ENCODE data around the gene NPDC1. TPM values are rescaled to one million over a fixed set of nuclear protein-coding genes. Genes with fewer than 3 reads are reported as not detected.
"Not testable (repeated sequence)": the region's sequence is repeated elsewhere in the genome, so short reads cannot be mapped to it uniquely, and the experiment has no call there.

The NPDC1 gene
- total RNA-seq, 8 experiments from 2014 or later: 19.0 to 61.7 (median 30.5) TPM

- no peak overlapping the region for H3K4me3 ChIP-seq
- H3K4me1 ChIP-seq (replicated peaks in 1 of 2): no peaks in the 10 kb centered on the region
- peak in 1 of 8 experiments; percentile 4 for ATAC-seq (replicated peaks in 6 of 8)
- WGBS, 10 experiments: 79 to 100% (median 90%) methylated on average over 1 to 7 of the region's 24 CpGs; no CpG with 5 or more reads in 5 of the 10 experiments
- in situ Hi-C loops (cut with MboI; ENCODE audit: low pct_unique_long_range_greater_than_20kb in 2 of 9, low sequenced_read_pairs in 9 of 9, unreplicated experiment in 9 of 9): no loop called here
- H3K27ac ChIP-seq: no peak overlapping the region
Measured at GRCh38 chr9:137006116-137007003, 39.6 kb downstream of the NPDC1 start.

- ATAC-seq (replicated peaks in 6 of 8); H3K27ac ChIP-seq; H3K4me1 ChIP-seq (replicated peaks in 1 of 2); H3K4me3 ChIP-seq; in situ Hi-C loops (cut with MboI; ENCODE audit: low pct_unique_long_range_greater_than_20kb in 2 of 9, low sequenced_read_pairs in 9 of 9, unreplicated experiment in 9 of 9): not testable (repeated sequence)
- 17% methylated on average over 6 of the region's 17 CpGs; no CpG with 5 or more reads in 9 of the 10 experiments for WGBS, 10 experiments
Measured at GRCh38 chr9:137004285-137004684, 41.7 kb downstream of the NPDC1 start.

DNA sequence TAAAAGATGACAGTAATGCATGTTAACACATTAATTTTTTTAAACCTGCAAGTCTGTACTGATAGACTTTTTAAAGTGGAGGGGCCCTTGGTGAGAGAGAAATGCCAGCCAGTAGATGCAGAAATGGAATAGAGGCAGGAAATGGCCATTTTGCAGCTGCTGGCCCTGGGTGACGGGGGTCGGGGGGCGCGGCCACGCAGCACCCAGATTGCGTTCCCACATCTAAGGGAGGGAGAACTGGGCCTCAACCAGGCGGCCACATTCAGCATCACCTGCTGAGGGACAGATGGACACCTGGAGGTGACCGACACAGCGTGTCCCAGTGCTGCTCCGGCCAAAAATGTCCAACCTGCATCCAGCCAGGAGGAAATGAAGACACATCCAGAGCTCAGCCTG, 43.3 kb downstream of the NPDC1 start:
- Histone ChIP-seq H3K4me3 (no peak overlapping the region), H3K27ac (no peak overlapping the region), H3K4me1 (replicated peaks in 1 of 2) (no peaks in the 10 kb centered on the region)
- ATAC-seq (replicated peaks in 6 of 8): no peak
- 66 to 90% (median 84%) methylated on average over 2 to 9 of the region's 10 CpGs; no CpG with 5 or more reads in 6 of the 10 experiments for WGBS, 10 experiments
- in situ Hi-C loops (cut with MboI; ENCODE audit: low pct_unique_long_range_greater_than_20kb in 2 of 9, low sequenced_read_pairs in 9 of 9, unreplicated experiment in 9 of 9): no loop called here

GRCh38 chr9:137001857-137002645, 43.9 kb downstream of the NPDC1 start:
- no peak for ATAC-seq (replicated peaks in 6 of 8)
- in situ Hi-C loops (cut with MboI; ENCODE audit: low pct_unique_long_range_greater_than_20kb in 2 of 9, low sequenced_read_pairs in 9 of 9, unreplicated experiment in 9 of 9): no loop called here
- WGBS, 10 experiments: 53 to 88% (median 80%) methylated on average over 1 to 10 of the region's 20 CpGs; no CpG with 5 or more reads in 3 of the 10 experiments
- Histone ChIP-seq H3K4me3 (no peak overlapping the region), H3K4me1 (replicated peaks in 1 of 2) (no peaks in the 10 kb centered on the region), H3K27ac (no peak overlapping the region)

- Histone ChIP-seq H3K27ac (no peak overlapping the region), H3K4me1 (replicated peaks in 1 of 2) (peaks cover 0 to 9% of the 10 kb centered on the region in 2 donors), H3K4me3 (no peak overlapping the region)
- ATAC-seq (replicated peaks in 6 of 8): no peak
- WGBS, 10 experiments: 20 to 100% (median 77%) methylated on average over 1 to 4 of the region's 10 CpGs; no CpG with 5 or more reads in 4 of the 10 experiments
- in situ Hi-C loops (cut with MboI; ENCODE audit: low pct_unique_long_range_greater_than_20kb in 2 of 9, low sequenced_read_pairs in 9 of 9, unreplicated experiment in 9 of 9): no loop called here
Measured at GRCh38 chr9:137000177-137000930, 45.6 kb downstream of the NPDC1 start.

DNA sequence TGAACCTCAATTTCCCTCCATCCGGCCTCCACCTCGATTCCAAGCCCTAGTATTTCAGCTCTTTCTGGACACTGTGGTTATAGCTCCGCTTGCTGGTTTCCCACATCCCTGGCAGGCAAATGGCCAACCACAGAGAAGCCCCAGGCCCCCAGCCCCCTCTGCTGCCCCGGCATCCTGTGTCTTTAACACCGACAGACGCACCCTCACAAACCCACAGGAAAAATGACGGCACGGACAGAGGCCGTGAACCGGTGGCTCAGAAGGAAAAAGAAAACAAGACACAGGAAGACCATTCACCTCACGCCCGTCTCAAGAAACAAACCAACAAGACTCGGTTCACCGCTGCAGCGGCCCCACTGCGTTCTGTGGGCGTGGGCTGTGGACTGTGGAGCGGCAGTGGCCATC, 48.1 kb downstream of the NPDC1 start:
- in situ Hi-C loops (cut with MboI; ENCODE audit: low pct_unique_long_range_greater_than_20kb in 2 of 9, low sequenced_read_pairs in 9 of 9, unreplicated experiment in 9 of 9): no loop called here

DNA sequence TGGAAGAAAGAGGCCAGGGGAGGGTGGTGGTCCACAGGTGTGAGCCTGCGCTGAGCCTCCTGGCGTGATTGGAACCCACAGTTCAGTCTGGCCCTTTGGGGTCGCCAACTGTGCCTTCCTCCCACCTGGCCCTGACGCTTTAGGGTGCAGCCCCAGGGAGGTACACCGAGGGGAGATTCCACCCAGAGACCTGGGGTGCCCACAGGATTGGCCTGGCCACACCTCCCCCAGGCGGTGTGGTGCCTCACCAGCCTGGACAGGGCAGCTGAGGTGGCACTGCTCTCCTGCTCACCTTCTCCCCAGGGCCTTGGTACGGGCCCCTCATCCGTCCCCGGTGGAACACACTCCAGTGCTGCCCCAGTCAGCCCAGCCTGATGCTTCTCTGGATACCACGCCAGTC, 48.6 kb downstream of the NPDC1 start:
- Histone ChIP-seq H3K4me1 (replicated peaks in 1 of 2) (peaks cover 5 to 12% of the 10 kb centered on the region in 2 donors), H3K27ac (no peak overlapping the region), H3K4me3 (no peak overlapping the region)
- WGBS, 10 experiments: 70 to 95% (median 80%) methylated on average over 1 to 5 of the region's 10 CpGs; no CpG with 5 or more reads in 5 of the 10 experiments
- in situ Hi-C loops (cut with MboI; ENCODE audit: low pct_unique_long_range_greater_than_20kb in 2 of 9, low sequenced_read_pairs in 9 of 9, unreplicated experiment in 9 of 9): no loop called here
- ATAC-seq (replicated peaks in 6 of 8): no peak

More for the DNA sequence above, 48.1 kb downstream of the NPDC1 start:
- Histone ChIP-seq H3K4me3 (no peak overlapping the region), H3K4me1 (replicated peaks in 1 of 2) (peaks cover 5 to 12% of the 10 kb centered on the region in 2 donors), H3K27ac (no peak overlapping the region)
- ATAC-seq (replicated peaks in 6 of 8): no peak
- 59 to 100% (median 89%) methylated on average over 1 to 5 of the region's 18 CpGs; no CpG with 5 or more reads in 5 of the 10 experiments for WGBS, 10 experiments

- in situ Hi-C loops (cut with MboI; ENCODE audit: low pct_unique_long_range_greater_than_20kb in 2 of 9, low sequenced_read_pairs in 9 of 9, unreplicated experiment in 9 of 9): no loop called here
Measured at GRCh38 chr9:136996361-136997292, 49.4 kb downstream of the NPDC1 start, which contains the start of gene CLIC3. CLIC3 (minus strand) TSS chr9:136996568; CDS start chr9:136996543, 25 bp downstream.

DNA sequence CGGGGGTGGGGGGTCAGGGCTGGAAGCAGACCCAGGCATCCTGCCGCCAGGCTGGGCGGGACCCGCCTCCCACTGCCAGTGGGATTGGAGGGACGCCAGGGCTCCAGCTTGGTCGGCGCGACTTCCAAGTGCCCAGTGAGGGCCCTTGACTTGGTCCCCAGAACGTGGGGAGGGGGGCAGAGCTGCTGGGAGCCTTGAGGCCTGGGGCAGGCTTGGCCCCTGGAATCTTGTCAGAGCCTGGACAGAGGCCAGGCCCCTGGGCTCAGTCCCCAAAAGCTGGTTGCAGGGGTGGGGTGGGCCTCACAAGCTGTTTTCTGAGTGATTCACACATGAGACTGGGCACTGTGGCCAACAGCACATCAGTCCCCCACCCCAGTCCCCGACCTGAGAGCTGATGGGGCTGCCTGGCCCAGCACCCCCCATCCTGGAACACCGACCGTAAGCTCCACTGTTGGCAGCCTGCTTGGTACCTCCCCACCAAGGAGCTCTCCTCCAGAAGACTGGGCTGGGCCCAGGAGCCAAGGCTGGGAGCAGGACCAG, 50.1 kb downstream of the NPDC1 start:
- H3K4me3 ChIP-seq: no peak overlapping the region
- in situ Hi-C loops (cut with MboI; ENCODE audit: low pct_unique_long_range_greater_than_20kb in 2 of 9, low sequenced_read_pairs in 9 of 9, unreplicated experiment in 9 of 9): no loop called here
- H3K4me1 ChIP-seq (replicated peaks in 1 of 2): peaks cover 5 to 12% of the 10 kb centered on the region in 2 donors
- peak in 2 of 8 experiments; percentile 3 to 5 for ATAC-seq (replicated peaks in 6 of 8)
- H3K27ac ChIP-seq: no peak overlapping the region
- no CpG with 5 or more reads among the region's 12 CpGs for WGBS, 10 experiments

More at GRCh38 chr9:136996361-136997292, 49.4 kb downstream of the NPDC1 start, which contains the start of gene CLIC3:
- H3K4me3 ChIP-seq: no peak within 1 kb of the TSS
- peaks cover 5 to 12% of the 10 kb centered on the region in 2 donors for H3K4me1 ChIP-seq (replicated peaks in 1 of 2)
- 100% methylated on average over 1 of the region's 35 CpGs; no CpG with 5 or more reads in 9 of the 10 experiments for WGBS, 10 experiments
- ATAC-seq (replicated peaks in 6 of 8): peak in 3 of 8 experiments; percentile 7 to 20 (median 12)
- H3K27ac ChIP-seq: no peak within 1 kb of the TSS

DNA sequence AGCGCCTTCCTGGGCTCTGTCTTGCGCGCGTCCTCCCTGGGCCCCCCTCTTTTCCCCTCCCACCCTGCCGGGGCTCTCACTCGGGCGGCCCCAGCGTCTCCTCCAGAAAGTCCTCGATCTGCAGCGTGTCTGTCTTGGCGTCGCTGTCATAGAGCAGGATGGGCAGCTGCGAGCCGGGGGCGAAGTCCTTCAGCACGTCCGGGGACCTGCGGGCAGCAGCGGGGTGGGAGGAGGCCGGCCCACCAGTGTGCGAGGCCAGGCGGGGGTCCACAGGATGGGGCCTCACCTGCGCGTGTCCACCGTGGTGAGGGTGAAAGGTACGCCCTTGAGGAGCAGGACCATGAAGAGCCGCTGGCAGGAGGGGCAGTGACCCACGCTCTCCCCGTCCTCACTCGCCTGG, 50.6 kb downstream of the NPDC1 start:
- Histone ChIP-seq H3K27ac (no peak overlapping the region), H3K4me3 (no peak overlapping the region), H3K4me1 (replicated peaks in 1 of 2) (peaks cover 5 to 12% of the 10 kb centered on the region in 2 donors)
- in situ Hi-C loops (cut with MboI; ENCODE audit: low pct_unique_long_range_greater_than_20kb in 2 of 9, low sequenced_read_pairs in 9 of 9, unreplicated experiment in 9 of 9): no loop called here
- WGBS, 10 experiments: no CpG with 5 or more reads among the region's 30 CpGs
- no peak for ATAC-seq (replicated peaks in 6 of 8)

GRCh38 chr9:136994888-136995230, 51.1 kb downstream of the NPDC1 start:
- no peak for ATAC-seq (replicated peaks in 6 of 8)
- no peak overlapping the region for H3K4me3 ChIP-seq
- no peak overlapping the region for H3K27ac ChIP-seq
- WGBS, 10 experiments: no CpG with 5 or more reads among the region's 40 CpGs
- in situ Hi-C loops (cut with MboI; ENCODE audit: low pct_unique_long_range_greater_than_20kb in 2 of 9, low sequenced_read_pairs in 9 of 9, unreplicated experiment in 9 of 9): no loop called here
- H3K4me1 ChIP-seq (replicated peaks in 1 of 2): peaks cover 5 to 12% of the 10 kb centered on the region in 2 donors

Data from motor neuron (in vitro differentiated cells).